Measurements from ENCODE around the gene HMCN2.
"Not testable (repeated sequence)": the region's sequence is repeated elsewhere in the genome, so short reads cannot be mapped to it uniquely, and the experiment has no call there.

Gene HMCN2

DNA sequence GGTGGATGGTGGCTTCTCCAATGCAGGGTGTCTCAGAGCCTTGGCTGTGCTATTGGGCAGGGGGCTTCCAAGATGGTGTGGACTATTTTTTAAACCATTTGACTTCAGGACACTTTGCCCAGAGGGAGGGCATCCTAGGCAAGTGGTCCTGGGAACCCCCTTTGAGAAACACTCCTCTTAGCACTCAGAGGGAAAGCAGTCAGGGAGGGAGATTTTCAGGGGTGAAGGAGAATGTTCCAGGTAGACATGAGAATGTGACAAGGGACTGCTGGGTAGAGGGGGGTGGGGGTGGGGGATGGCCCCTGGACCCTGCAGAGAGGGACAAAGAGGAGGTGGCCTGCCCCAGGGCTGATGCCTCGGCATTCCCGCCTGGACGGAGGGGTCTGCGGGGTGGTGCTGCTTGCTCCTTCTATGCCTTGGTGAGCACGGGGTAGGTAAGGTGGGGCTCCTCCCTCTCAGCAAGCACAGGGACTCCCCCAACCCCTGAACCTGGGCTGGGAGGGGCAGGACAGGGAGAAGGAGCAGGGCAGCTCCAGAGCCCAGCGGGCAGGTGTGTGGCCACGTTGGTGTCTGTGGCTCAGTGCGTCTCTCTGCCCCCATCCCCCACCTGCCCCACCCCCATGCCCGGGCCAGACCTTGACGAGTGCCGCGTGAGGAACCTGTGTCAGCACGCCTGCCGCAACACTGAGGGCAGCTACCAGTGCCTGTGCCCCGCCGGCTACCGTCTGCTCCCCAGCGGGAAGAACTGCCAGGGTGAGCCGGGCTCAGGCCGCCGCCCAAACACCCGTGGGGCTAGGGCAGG, 165.4 kb downstream of the HMCN2 start:
- no peak overlapping the region for H3K9ac ChIP-seq (ENCODE audit: insufficient read length, low read depth)
- H3K9me3 ChIP-seq (ENCODE audit: insufficient read depth, low read length) = peaks cover 9% of the 10 kb centered on the region; the same call in 1 of the 2 replicates
- no peak for TF ChIP-seq SUZ12 (IDR thresholded peaks at IDR 0.05; ENCODE audit: extremely low read depth, insufficient read depth, insufficient read length)
- no peak for TF ChIP-seq ZNF274 (IDR thresholded peaks at IDR 0.05; ENCODE audit: low read depth, low read length)
- TF ChIP-seq YY1 (IDR thresholded peaks at IDR 0.05; ENCODE audit: insufficient read depth, insufficient read length) = no peak
- H3K4me3 ChIP-seq (ENCODE audit: insufficient read length, low read depth) = no peak overlapping the region
- no peaks in the 10 kb centered on the region for H3K36me3 ChIP-seq (ENCODE audit: insufficient read depth, insufficient read length, low read length)
- DNase-seq (ENCODE audit: low read depth, low spot score) = no peak
- peaks cover 28% of the 10 kb centered on the region for H3K4me1 ChIP-seq (ENCODE audit: insufficient read depth, insufficient read length)
- H3K27me3 ChIP-seq (ENCODE audit: insufficient read depth, insufficient read length) = peaks cover 30% of the 10 kb centered on the region

DNA sequence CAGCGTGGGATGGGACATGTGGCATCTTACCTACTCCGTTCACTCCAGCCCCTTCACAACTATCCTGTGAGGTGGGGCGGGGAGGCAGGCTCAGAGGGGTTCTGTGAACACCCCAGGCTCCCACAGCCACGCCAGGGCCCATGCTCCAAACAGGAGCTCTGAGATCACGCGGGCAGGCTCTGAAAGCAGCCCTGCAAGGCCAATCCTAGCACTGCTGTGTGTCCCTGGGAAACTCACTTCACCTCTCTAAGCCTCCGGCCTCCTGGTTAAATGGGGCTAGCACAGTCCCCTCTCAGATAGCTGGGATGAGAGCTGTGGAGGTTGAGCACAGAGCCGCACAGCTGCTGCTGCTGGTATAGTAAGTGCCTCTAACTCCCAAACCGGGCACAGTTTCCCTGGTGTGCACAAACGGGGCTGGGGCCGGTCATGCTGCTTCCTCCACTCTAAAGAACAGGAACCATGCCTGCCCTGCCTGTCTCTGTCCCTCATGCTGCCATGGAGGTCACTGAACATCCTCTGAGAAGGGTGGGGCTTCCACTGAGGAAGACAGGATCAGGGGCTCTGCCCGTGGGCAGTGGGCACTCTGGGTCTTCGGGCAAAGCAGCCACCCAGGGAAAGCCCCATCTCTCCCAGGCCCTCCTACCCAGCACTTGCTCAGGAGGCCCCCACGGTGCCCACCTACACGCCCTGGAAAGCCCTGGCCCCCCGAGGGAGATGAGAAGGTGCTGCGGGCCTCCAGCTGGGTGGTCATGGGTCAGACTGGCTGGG, 166.2 kb downstream of the HMCN2 start:
- Histone ChIP-seq H3K4me1 (ENCODE audit: insufficient read depth, insufficient read length) (peaks cover 28% of the 10 kb centered on the region), H3K4me3 (ENCODE audit: insufficient read length, low read depth) (no peak overlapping the region), H3K27me3 (ENCODE audit: insufficient read depth, insufficient read length) (peaks cover 30% of the 10 kb centered on the region), H3K9me3 (ENCODE audit: insufficient read depth, low read length) (peaks cover 9% of the 10 kb centered on the region; the same call in 1 of the 2 replicates), H3K9ac (ENCODE audit: insufficient read length, low read depth) (no peak overlapping the region), H3K36me3 (ENCODE audit: insufficient read depth, insufficient read length, low read length) (no peaks in the 10 kb centered on the region)
- TF ChIP-seq ZNF274 (IDR thresholded peaks at IDR 0.05; ENCODE audit: low read depth, low read length) (no peak), SUZ12 (IDR thresholded peaks at IDR 0.05; ENCODE audit: extremely low read depth, insufficient read depth, insufficient read length) (no peak), YY1 (IDR thresholded peaks at IDR 0.05; ENCODE audit: insufficient read depth, insufficient read length) (no peak)
- DNase-seq (ENCODE audit: low read depth, low spot score) = no peak

DNA sequence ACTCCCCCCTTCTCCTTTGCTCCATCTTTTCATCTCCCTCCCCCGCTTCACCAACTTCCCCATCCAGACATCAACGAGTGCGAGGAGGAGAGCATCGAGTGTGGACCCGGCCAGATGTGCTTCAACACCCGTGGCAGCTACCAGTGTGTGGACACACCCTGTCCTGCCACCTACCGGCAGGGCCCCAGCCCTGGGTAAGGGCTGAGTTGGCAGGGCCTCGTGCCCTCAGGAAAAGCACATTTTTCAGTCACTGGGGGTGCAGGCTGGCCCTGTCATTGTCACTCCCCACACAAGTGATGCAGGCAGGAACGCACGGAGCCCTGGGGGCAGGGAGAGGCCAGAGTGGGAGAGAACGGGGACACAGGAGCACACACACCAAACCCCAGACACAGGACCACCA, 166.8 kb downstream of the HMCN2 start:
- H3K36me3 ChIP-seq (ENCODE audit: insufficient read depth, insufficient read length, low read length) = no peaks in the 10 kb centered on the region
- no peak overlapping the region for H3K4me3 ChIP-seq (ENCODE audit: insufficient read length, low read depth)
- peaks cover 24% of the 10 kb centered on the region for H3K4me1 ChIP-seq (ENCODE audit: insufficient read depth, insufficient read length)
- H3K27me3 ChIP-seq (ENCODE audit: insufficient read depth, insufficient read length) = peaks cover 30% of the 10 kb centered on the region
- H3K9me3 ChIP-seq (ENCODE audit: insufficient read depth, low read length) = peaks cover 9% of the 10 kb centered on the region; the same call in 1 of the 2 replicates
- peak overlapping the region; percentile 88 for H3K9ac ChIP-seq (ENCODE audit: insufficient read length, low read depth)
- TF ChIP-seq YY1 (IDR thresholded peaks at IDR 0.05; ENCODE audit: insufficient read depth, insufficient read length) = no peak
- TF ChIP-seq SUZ12 (IDR thresholded peaks at IDR 0.05; ENCODE audit: extremely low read depth, insufficient read depth, insufficient read length) = no peak
- no peak for TF ChIP-seq ZNF274 (IDR thresholded peaks at IDR 0.05; ENCODE audit: low read depth, low read length)
- DNase-seq (ENCODE audit: low read depth, low spot score) = no peak

DNA sequence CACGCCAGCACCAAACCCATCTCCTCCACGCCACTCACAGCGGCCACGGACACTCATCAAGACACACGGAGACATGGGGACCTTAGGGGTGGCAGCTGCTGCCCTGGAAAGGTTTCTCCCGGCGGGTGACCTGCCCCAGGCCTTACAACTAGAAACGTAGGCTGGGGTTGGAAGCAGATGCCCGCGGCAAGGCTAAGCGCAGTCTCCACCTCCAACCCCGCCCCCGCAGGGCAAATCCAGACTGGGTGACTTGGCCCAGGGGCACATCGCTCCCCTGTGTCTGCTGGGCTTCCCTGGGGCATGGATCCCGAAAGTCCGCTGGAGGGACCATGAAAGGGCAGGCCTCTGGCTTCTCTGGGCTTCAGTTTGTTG, 167.2 kb downstream of the HMCN2 start:
- TF ChIP-seq YY1 (IDR thresholded peaks at IDR 0.05; ENCODE audit: insufficient read depth, insufficient read length) = no peak
- no peak for TF ChIP-seq SUZ12 (IDR thresholded peaks at IDR 0.05; ENCODE audit: extremely low read depth, insufficient read depth, insufficient read length)
- no peak for TF ChIP-seq ZNF274 (IDR thresholded peaks at IDR 0.05; ENCODE audit: low read depth, low read length)
- H3K9me3 ChIP-seq (ENCODE audit: insufficient read depth, low read length) = peaks cover 9% of the 10 kb centered on the region; the same call in 1 of the 2 replicates
- H3K4me3 ChIP-seq (ENCODE audit: insufficient read length, low read depth) = peak overlapping the region; percentile 61
- H3K4me1 ChIP-seq (ENCODE audit: insufficient read depth, insufficient read length) = peaks cover 23% of the 10 kb centered on the region
- H3K36me3 ChIP-seq (ENCODE audit: insufficient read depth, insufficient read length, low read length) = no peaks in the 10 kb centered on the region
- peak overlapping the region; percentile 88 for H3K9ac ChIP-seq (ENCODE audit: insufficient read length, low read depth)
- H3K27me3 ChIP-seq (ENCODE audit: insufficient read depth, insufficient read length) = peaks cover 30% of the 10 kb centered on the region
- no peak for DNase-seq (ENCODE audit: low read depth, low spot score)

DNA sequence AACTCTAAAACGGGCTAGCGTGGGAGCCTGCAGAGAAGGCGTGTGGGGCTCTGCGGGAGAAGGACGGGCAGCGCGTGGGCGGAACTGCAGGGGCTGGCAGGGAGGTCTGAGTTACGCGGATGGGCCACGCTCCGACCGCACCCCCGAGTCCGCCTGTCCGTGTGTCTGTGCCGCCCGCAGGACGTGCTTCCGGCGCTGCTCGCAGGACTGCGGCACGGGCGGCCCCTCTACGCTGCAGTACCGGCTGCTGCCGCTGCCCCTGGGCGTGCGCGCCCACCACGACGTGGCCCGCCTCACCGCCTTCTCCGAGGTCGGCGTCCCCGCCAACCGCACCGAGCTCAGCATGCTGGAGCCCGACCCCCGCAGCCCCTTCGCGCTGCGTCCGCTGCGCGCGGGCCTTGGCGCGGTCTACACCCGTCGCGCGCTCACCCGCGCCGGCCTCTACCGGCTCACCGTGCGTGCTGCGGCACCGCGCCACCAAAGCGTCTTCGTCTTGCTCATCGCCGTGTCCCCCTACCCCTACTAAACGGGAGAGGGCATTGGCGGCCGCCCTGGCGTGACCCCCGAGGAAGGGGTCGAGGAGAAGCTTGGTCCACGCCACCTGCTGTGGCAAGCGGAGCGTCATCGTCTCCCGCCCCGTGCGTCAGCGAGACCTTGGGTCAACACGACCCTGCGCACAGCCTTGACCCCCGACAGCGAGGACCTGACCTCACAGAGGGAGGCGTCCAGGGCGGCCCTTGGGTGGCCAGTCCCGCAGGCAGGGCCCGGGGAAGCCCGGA, 167.8 kb downstream of the HMCN2 start:
- Histone ChIP-seq H3K36me3 (ENCODE audit: insufficient read depth, insufficient read length, low read length) (no peaks in the 10 kb centered on the region), H3K27me3 (ENCODE audit: insufficient read depth, insufficient read length) (peaks cover 30% of the 10 kb centered on the region), H3K4me3 (ENCODE audit: insufficient read length, low read depth) (peak overlapping the region; percentile 61), H3K9me3 (ENCODE audit: insufficient read depth, low read length) (peaks cover 9% of the 10 kb centered on the region; the same call in 1 of the 2 replicates), H3K4me1 (ENCODE audit: insufficient read depth, insufficient read length) (peaks cover 25% of the 10 kb centered on the region), H3K9ac (ENCODE audit: insufficient read length, low read depth) (peak overlapping the region; percentile 88)
- TF ChIP-seq SUZ12 (IDR thresholded peaks at IDR 0.05; ENCODE audit: extremely low read depth, insufficient read depth, insufficient read length) = no peak
- TF ChIP-seq YY1 (IDR thresholded peaks at IDR 0.05; ENCODE audit: insufficient read depth, insufficient read length) = no peak
- TF ChIP-seq ZNF274 (IDR thresholded peaks at IDR 0.05; ENCODE audit: low read depth, low read length) = no peak
- no peak for DNase-seq (ENCODE audit: low read depth, low spot score)

DNA sequence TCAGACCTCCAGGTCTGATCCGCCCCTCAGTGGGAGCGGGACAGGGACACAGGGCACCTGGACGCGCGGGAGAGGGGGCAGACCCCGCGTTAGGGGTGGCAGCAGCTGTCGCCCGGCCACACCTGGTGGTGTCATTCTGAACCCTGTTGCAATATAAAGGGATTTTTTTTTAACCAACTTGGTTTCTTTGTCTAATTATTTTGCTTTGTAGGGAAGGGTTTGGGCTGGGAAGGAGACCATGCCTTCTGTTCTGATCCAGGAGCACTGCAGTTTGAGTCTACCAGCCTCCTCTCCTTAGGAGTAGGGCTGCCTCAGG, 168.3 kb downstream of the HMCN2 start:
- H3K36me3 ChIP-seq (ENCODE audit: insufficient read depth, insufficient read length, low read length) = no peaks in the 10 kb centered on the region
- peak overlapping the region; percentile 88 for H3K9ac ChIP-seq (ENCODE audit: insufficient read length, low read depth)
- TF ChIP-seq ZNF274 (IDR thresholded peaks at IDR 0.05; ENCODE audit: low read depth, low read length) (no peak), YY1 (IDR thresholded peaks at IDR 0.05; ENCODE audit: insufficient read depth, insufficient read length) (no peak), SUZ12 (IDR thresholded peaks at IDR 0.05; ENCODE audit: extremely low read depth, insufficient read depth, insufficient read length) (no peak)
- H3K4me3 ChIP-seq (ENCODE audit: insufficient read length, low read depth) = peak overlapping the region; percentile 61
- H3K4me1 ChIP-seq (ENCODE audit: insufficient read depth, insufficient read length) = peaks cover 29% of the 10 kb centered on the region
- DNase-seq (ENCODE audit: low read depth, low spot score) = no peak
- H3K9me3 ChIP-seq (ENCODE audit: insufficient read depth, low read length) = peaks cover 9% of the 10 kb centered on the region; the same call in 1 of the 2 replicates
- H3K27me3 ChIP-seq (ENCODE audit: insufficient read depth, insufficient read length) = peaks cover 30% of the 10 kb centered on the region

DNA sequence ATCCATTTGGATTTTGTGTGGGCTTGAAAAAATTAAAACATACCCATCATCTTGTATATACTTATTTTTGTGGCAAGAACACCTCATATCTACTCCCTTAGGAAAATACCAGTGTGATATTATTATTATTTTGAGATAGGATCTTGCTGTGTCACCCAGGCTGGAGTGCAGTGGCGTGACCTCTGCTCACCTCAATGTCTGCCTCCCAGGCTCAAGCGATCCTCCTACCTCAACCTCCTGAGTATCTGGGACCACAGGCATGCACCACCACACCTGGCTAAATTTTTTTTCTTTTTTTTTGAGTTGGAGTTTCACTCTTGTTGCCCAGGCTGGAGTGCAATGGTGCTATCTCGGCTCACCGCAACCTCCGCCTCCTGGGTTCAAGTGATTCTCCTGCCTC, 169.1 kb downstream of the HMCN2 start:
- peaks cover 28% of the 10 kb centered on the region for H3K4me1 ChIP-seq (ENCODE audit: insufficient read depth, insufficient read length)
- not testable (repeated sequence) for H3K9me3 ChIP-seq (ENCODE audit: insufficient read depth, low read length); H3K9ac ChIP-seq (ENCODE audit: insufficient read length, low read depth); DNase-seq (ENCODE audit: low read depth, low spot score); H3K4me3 ChIP-seq (ENCODE audit: insufficient read length, low read depth); H3K36me3 ChIP-seq (ENCODE audit: insufficient read depth, insufficient read length, low read length)
- peaks cover 30% of the 10 kb centered on the region for H3K27me3 ChIP-seq (ENCODE audit: insufficient read depth, insufficient read length)
